Panc1 (cell line): ENCODE measurements around the gene SBNO2.
A peak's percentile ranks its signal among the peaks of the same experiment; 100 is the strongest.

Experiments
- POLR2AphosphoS5 ChIP-seq: IDR thresholded peaks from 2 replicates; pipeline ENCODE4 v1.6.1; 2012; ENCODE audit warnings: mild to moderate bottlenecking, low read depth, low read length, moderate library complexity
- SIN3A ChIP-seq: IDR thresholded peaks from 2 replicates; pipeline ENCODE4 v1.6.1; 2012; ENCODE audit warnings: low read depth, mild to moderate bottlenecking, low read length, moderate library complexity, borderline replicate concordance; ENCODE audit not compliant: insufficient read depth
- TCF7L2 ChIP-seq: IDR thresholded peaks from 2 replicates; pipeline ENCODE4 v1.6.1; 2011; ENCODE audit warnings: mild to moderate bottlenecking, low read depth, low read length, inconsistent platforms
- TF ChIP-seq, protein P1 (sequence below): fragments of 450-650 bp; IDR thresholded peaks from 2 replicates; pipeline ENCODE4 v1.5.1; 2017; ENCODE audit warnings: mild to moderate bottlenecking
- TF ChIP-seq, protein P2 (sequence below), 2 experiments: IDR thresholded peaks; 2 replicates each; pipeline ENCODE4 v1.6.1; 2011 to 2012; ENCODE audit warnings: low read depth in 2 of 2, control low read depth in 1 of 2, low read length in 1 of 2, mild to moderate bottlenecking in 1 of 2, moderate library complexity in 1 of 2; ENCODE audit not compliant: insufficient read depth in 1 of 2

DNA sequence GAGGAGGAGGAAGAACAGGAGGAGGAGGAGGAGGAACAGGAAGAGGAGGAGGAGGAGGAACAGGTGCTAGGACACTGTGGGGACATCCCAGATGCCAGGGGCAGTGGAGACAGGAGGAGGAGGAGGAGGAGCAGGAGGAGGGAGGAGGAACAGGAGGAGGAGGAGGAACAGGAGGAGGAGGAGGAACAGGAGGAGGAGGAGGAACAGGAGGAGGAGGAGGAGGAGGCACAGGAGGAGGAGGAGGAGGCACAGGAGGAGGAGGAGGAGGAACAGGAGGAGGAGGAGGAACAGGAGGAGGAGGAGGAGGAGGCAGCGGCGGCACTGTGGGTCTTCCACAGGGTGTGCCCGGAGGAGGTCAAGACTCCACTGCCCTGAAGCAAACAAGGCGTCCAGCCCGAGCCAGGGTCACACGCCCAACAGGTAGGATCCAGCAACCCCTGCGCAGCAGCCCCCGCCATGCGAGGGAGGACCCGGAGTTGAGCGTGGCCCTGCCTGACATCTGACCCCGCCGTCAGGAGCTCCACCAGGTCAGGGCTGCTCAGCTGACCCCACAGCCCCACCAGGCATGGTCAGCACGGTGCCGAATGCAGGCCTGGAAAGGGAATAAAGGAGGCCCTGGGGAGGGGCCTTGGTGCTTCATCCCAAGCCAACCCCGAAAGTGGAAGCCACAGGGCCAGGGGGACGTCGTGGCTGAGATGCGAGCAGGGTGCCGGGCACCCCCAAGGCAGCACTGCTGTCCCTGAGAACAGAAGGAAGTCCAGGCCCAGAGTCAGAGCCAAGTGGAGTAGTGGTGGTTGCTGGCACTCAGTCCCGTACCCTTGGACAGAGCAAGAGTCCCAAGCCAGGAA, 9.2 kb downstream of the SBNO2 start:
- TF ChIP-seq, protein P1, sequence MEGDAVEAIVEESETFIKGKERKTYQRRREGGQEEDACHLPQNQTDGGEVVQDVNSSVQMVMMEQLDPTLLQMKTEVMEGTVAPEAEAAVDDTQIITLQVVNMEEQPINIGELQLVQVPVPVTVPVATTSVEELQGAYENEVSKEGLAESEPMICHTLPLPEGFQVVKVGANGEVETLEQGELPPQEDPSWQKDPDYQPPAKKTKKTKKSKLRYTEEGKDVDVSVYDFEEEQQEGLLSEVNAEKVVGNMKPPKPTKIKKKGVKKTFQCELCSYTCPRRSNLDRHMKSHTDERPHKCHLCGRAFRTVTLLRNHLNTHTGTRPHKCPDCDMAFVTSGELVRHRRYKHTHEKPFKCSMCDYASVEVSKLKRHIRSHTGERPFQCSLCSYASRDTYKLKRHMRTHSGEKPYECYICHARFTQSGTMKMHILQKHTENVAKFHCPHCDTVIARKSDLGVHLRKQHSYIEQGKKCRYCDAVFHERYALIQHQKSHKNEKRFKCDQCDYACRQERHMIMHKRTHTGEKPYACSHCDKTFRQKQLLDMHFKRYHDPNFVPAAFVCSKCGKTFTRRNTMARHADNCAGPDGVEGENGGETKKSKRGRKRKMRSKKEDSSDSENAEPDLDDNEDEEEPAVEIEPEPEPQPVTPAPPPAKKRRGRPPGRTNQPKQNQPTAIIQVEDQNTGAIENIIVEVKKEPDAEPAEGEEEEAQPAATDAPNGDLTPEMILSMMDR: no peak
- TF ChIP-seq POLR2AphosphoS5 (peak; percentile 21; the same call in 1 of the 2 replicates), SIN3A (no peak), TCF7L2 (no peak)
- TF ChIP-seq, protein P2, sequence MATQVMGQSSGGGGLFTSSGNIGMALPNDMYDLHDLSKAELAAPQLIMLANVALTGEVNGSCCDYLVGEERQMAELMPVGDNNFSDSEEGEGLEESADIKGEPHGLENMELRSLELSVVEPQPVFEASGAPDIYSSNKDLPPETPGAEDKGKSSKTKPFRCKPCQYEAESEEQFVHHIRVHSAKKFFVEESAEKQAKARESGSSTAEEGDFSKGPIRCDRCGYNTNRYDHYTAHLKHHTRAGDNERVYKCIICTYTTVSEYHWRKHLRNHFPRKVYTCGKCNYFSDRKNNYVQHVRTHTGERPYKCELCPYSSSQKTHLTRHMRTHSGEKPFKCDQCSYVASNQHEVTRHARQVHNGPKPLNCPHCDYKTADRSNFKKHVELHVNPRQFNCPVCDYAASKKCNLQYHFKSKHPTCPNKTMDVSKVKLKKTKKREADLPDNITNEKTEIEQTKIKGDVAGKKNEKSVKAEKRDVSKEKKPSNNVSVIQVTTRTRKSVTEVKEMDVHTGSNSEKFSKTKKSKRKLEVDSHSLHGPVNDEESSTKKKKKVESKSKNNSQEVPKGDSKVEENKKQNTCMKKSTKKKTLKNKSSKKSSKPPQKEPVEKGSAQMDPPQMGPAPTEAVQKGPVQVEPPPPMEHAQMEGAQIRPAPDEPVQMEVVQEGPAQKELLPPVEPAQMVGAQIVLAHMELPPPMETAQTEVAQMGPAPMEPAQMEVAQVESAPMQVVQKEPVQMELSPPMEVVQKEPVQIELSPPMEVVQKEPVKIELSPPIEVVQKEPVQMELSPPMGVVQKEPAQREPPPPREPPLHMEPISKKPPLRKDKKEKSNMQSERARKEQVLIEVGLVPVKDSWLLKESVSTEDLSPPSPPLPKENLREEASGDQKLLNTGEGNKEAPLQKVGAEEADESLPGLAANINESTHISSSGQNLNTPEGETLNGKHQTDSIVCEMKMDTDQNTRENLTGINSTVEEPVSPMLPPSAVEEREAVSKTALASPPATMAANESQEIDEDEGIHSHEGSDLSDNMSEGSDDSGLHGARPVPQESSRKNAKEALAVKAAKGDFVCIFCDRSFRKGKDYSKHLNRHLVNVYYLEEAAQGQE (IDR thresholded peaks at IDR 0.05; ENCODE audit: insufficient read depth in 1 of 2, low read depth in 2 of 2, low read length in 1 of 2): no peak
